Measurements from ENCODE around the gene MYMX. TPM values are rescaled to one million over a fixed set of nuclear protein-coding genes. Genes with fewer than 3 reads are reported as not detected.

The MYMX gene
- total and polyA plus RNA-seq, 2 of the 13 experiments (the other 11 are each of a cell fraction or from before 2014, with no cell fraction given): not detected

GRCh38 chr6:44255871-44256774, 39.4 kb downstream of the MYMX start (continued):
- TF ChIP-seq ZNF484 (CRISPR knock-in tag; IDR thresholded peaks at IDR 0.05; ENCODE audit: borderline replicate concordance, low read depth) (no peak), ZNF567 (CRISPR knock-in tag; IDR thresholded peaks at IDR 0.05; ENCODE audit: borderline replicate concordance) (no peak), HOXA5 (CRISPR knock-in tag; IDR thresholded peaks at IDR 0.05) (no peak), SRY (CRISPR knock-in tag; IDR thresholded peaks at IDR 0.05) (0 out of 2 replicates have a peak, but pooled peaks have one; percentile 33), POLR2AphosphoS5 (IDR thresholded peaks at IDR 0.05; ENCODE audit: low read depth, low read length) (peak; percentile 32; the same call in 1 of the 2 replicates), ZBTB1 (CRISPR knock-in tag; IDR thresholded peaks at IDR 0.05; ENCODE audit: borderline replicate concordance) (no peak), ZMYM4 (CRISPR knock-in tag; IDR thresholded peaks at IDR 0.05) (0 out of 2 replicates have a peak, but pooled peaks have one; percentile 15), ZNF354B (CRISPR knock-in tag; IDR thresholded peaks at IDR 0.05) (no peak), POLR2AphosphoS2 (IDR thresholded peaks at IDR 0.05; ENCODE audit: low read depth, low read length) (peak; percentile 62; the same call in 1 of the 2 replicates), IKZF4 (CRISPR knock-in tag; IDR thresholded peaks at IDR 0.05; ENCODE audit: borderline replicate concordance, low read depth, not compliant biosample characterization) (peak; percentile 40), AHR (CRISPR knock-in tag; IDR thresholded peaks at IDR 0.05) (no peak), ZNF136 (CRISPR knock-in tag; IDR thresholded peaks at IDR 0.05; ENCODE audit: low read depth) (peak; percentile 84; the same call in 1 of the 2 replicates), ZHX1 (CRISPR knock-in tag; IDR thresholded peaks at IDR 0.05; ENCODE audit: low read depth) (peak; percentile 2; the same call in 1 of the 2 replicates), ZNF558 (CRISPR knock-in tag; IDR thresholded peaks at IDR 0.05; ENCODE audit: borderline replicate concordance) (0 out of 2 replicates have a peak, but pooled peaks have one; percentile 18), GLI4 (CRISPR knock-in tag; IDR thresholded peaks at IDR 0.05; ENCODE audit: borderline replicate concordance) (0 out of 2 replicates have a peak, but pooled peaks have one; percentile 18), ZNF468 (CRISPR knock-in tag; IDR thresholded peaks at IDR 0.05) (no peak), MAF1 (CRISPR knock-in tag; IDR thresholded peaks at IDR 0.05; ENCODE audit: borderline replicate concordance) (no peak), ZNF383 (CRISPR knock-in tag; IDR thresholded peaks at IDR 0.05; ENCODE audit: borderline replicate concordance) (0 out of 2 replicates have a peak, but pooled peaks have one; percentile 1)
- TF ChIP-seq, protein P1, sequence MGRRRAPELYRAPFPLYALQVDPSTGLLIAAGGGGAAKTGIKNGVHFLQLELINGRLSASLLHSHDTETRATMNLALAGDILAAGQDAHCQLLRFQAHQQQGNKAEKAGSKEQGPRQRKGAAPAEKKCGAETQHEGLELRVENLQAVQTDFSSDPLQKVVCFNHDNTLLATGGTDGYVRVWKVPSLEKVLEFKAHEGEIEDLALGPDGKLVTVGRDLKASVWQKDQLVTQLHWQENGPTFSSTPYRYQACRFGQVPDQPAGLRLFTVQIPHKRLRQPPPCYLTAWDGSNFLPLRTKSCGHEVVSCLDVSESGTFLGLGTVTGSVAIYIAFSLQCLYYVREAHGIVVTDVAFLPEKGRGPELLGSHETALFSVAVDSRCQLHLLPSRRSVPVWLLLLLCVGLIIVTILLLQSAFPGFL (CRISPR knock-in tag; IDR thresholded peaks at IDR 0.05): no peak
- TF ChIP-seq, protein P2, sequence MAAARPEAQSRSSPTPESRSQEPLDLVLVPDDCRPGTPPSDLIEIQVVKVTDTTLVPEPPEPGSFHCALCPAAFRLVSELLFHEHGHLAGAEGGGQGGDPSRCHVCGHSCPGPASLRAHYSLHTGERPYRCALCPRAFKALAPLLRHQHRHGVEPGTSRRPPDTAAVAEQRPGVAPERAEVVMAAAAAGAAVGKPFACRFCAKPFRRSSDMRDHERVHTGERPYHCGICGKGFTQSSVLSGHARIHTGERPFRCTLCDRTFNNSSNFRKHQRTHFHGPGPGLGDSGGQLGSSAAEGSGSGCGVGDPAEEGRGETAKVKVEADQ (CRISPR knock-in tag; IDR thresholded peaks at IDR 0.05; ENCODE audit: borderline replicate concordance): peak; percentile 13; the same call in 1 of the 2 replicates
